ENCODE results near the gene KRT14. TPM values are rescaled to one million over a fixed set of nuclear protein-coding genes. Genes with fewer than 3 reads are reported as not detected.

KRT14 gene
- total RNA-seq, 1 experiment from 2014 or later = not detected

- no peak for TF ChIP-seq CTCF (conservative IDR thresholded peaks at IDR 0.05)
- H3K27me3 Mint-ChIP-seq (ENCODE audit: low read depth) = peaks cover 48% of the 10 kb centered on the region
Observed at GRCh38 chr17:41565338-41565737, 21.4 kb downstream of the KRT14 start.

More at GRCh38 chr17:41565338-41565737, 21.4 kb downstream of the KRT14 start:
- H2BK20ac ChIP-seq (ENCODE audit: low read depth, low read length, poor library complexity, severe bottlenecking) = no peak overlapping the region
- no peak overlapping the region for H3K4me3 Mint-ChIP-seq
- no peak overlapping the region for H3K14ac ChIP-seq (ENCODE audit: insufficient read depth, low read length)
- H3K9me3 Mint-ChIP-seq = no peaks in the 10 kb centered on the region; a peak in 1 of 5 replicates
- H2BK5ac ChIP-seq (ENCODE audit: insufficient read length, low read length) = no peak overlapping the region
- no peaks in the 10 kb centered on the region for H3K27me3 ChIP-seq (ENCODE audit: insufficient read depth, low read length)
- DNase-seq = no peak
- H3K4me1 ChIP-seq (ENCODE audit: insufficient read depth, low read length) = no peaks in the 10 kb centered on the region
- H3K36me3 Mint-ChIP-seq (ENCODE audit: insufficient read depth in 1 of 3, low read depth in 3 of 3) = no peaks in the 10 kb centered on the region; a peak in 1 of 7 replicates
- H4K20me1 ChIP-seq (ENCODE audit: control insufficient read depth, insufficient read depth, insufficient read length) = no peaks in the 10 kb centered on the region
- H3K9me3 ChIP-seq (ENCODE audit: control insufficient read depth, low read depth, low read length) = no peaks in the 10 kb centered on the region
- H2BK15ac ChIP-seq (ENCODE audit: low read depth, low read length) = no peak overlapping the region
- no peaks in the 10 kb centered on the region for H3K79me1 ChIP-seq (ENCODE audit: insufficient read depth, low read depth, low read length, poor library complexity, severe bottlenecking)
- no peak overlapping the region for H2BK12ac ChIP-seq (ENCODE audit: insufficient read length, low read depth, low read length)
- H3K18ac ChIP-seq (ENCODE audit: insufficient read length, low read depth, low read length) = no peak overlapping the region
- no peak overlapping the region for H4K8ac ChIP-seq (replicated peaks; ENCODE audit: insufficient read length, low read depth, low read length)
- H3K9ac ChIP-seq (ENCODE audit: extremely low read depth, insufficient read length, low read length) = no peak overlapping the region
- H2AFZ ChIP-seq (ENCODE audit: low read length) = no peak overlapping the region
- H3T11ph ChIP-seq (ENCODE audit: low read length) = no peak overlapping the region
- H3K4me1 Mint-ChIP-seq = peaks cover 6 to 8% of the 10 kb centered on the region in 2 experiments; a peak in 3 of 4 replicates
- no peak overlapping the region for H2BK120ac ChIP-seq (ENCODE audit: low read depth, low read length, poor library complexity, severe bottlenecking)
- no peak overlapping the region for H3K56ac ChIP-seq (ENCODE audit: insufficient read length, low read depth, low read length)
- H3K4ac ChIP-seq (ENCODE audit: low read depth, low read length) = no peak overlapping the region
- H3K4me2 ChIP-seq (ENCODE audit: insufficient read depth, insufficient read length, low read length) = no peak overlapping the region
- no peak overlapping the region for H3K27ac Mint-ChIP-seq
- H2AK5ac ChIP-seq (ENCODE audit: insufficient read length, low read length) = no peak overlapping the region
- H3K23me2 ChIP-seq (ENCODE audit: insufficient read length, low read depth, low read length, poor library complexity, severe bottlenecking) = no peaks in the 10 kb centered on the region
- no peak overlapping the region for H4K5ac ChIP-seq (ENCODE audit: insufficient read length, low read depth, low read length)
- no peak overlapping the region for H3K27ac ChIP-seq (ENCODE audit: insufficient read length, low read depth, low read length)
- no peaks in the 10 kb centered on the region for H3K79me2 ChIP-seq (ENCODE audit: insufficient read depth, low read length)
- no peak overlapping the region for H3K23ac ChIP-seq (ENCODE audit: insufficient read length, low read depth, low read length)
- H4K91ac ChIP-seq (ENCODE audit: insufficient read length, low read depth, low read length) = no peak overlapping the region

All from H9 (cell line).